HEK293 (cell line): Measurements from ENCODE around the gene OGFOD3.

ENCODE experiments used
- HOXA7 ChIP-seq: sonication (generic); formaldehyde crosslinking; IDR thresholded peaks from 2 replicates; pipeline ENCODE4 v1.8.1; 2022; ENCODE audit warnings: missing genetic modification reagents, borderline replicate concordance
- HOXD13 ChIP-seq: sonication (generic); formaldehyde crosslinking; IDR thresholded peaks from 2 replicates; pipeline ENCODE4 v1.8.0; 2022; ENCODE audit warnings: missing genetic modification reagents, borderline replicate concordance
- KLF8 ChIP-seq: fragments of 450-650 bp; formaldehyde crosslinking; IDR thresholded peaks from 2 replicates; pipeline ENCODE4 v1.5.1; 2016; ENCODE audit warnings: missing biosample characterization, missing genetic modification characterization
- MEIS1 ChIP-seq: sonication (generic); formaldehyde crosslinking; IDR thresholded peaks from 2 replicates; pipeline ENCODE4 v1.8.1; 2022; ENCODE audit warnings: missing genetic modification reagents, mild to moderate bottlenecking, borderline replicate concordance
- MZF1 ChIP-seq: fragments of 450-650 bp; formaldehyde crosslinking; IDR thresholded peaks from 2 replicates; pipeline ENCODE4 v1.5.1; 2017; ENCODE audit warnings: missing biosample characterization, missing genetic modification characterization, borderline replicate concordance
- PATZ1 ChIP-seq: fragments of 450-650 bp; formaldehyde crosslinking; IDR thresholded peaks from 2 replicates; pipeline ENCODE4 v1.5.1; 2016; ENCODE audit warnings: missing biosample characterization, missing genetic modification characterization
- RBAK ChIP-seq: fragments of 450-650 bp; formaldehyde crosslinking; IDR thresholded peaks from 2 replicates; pipeline ENCODE4 v1.5.1; 2016; ENCODE audit warnings: missing biosample characterization, missing genetic modification characterization
- SETDB1 ChIP-seq: IDR thresholded peaks from one replicate; pipeline ENCODE4 v1.6.1; 2017; ENCODE audit warnings: mild to moderate bottlenecking, low read length, moderate library complexity, mixed read lengths; ENCODE audit not compliant: insufficient read length
- SP2 ChIP-seq: fragments of 450-650 bp; formaldehyde crosslinking; IDR thresholded peaks from 2 replicates; pipeline ENCODE4 v1.5.1; 2016; ENCODE audit warnings: missing biosample characterization, missing genetic modification characterization
- ZBTB1 ChIP-seq: fragments of 450-650 bp; formaldehyde crosslinking; IDR thresholded peaks from 2 replicates; pipeline ENCODE4 v1.5.1; 2016; ENCODE audit warnings: missing biosample characterization, missing genetic modification characterization
- ZBTB10 ChIP-seq: fragments of 450-650 bp; formaldehyde crosslinking; IDR thresholded peaks from 2 replicates; pipeline ENCODE4 v1.5.1; 2016; ENCODE audit warnings: missing biosample characterization, missing genetic modification characterization
- ZBTB26 ChIP-seq: fragments of 450-650 bp; formaldehyde crosslinking; optimal IDR thresholded peaks from 2 replicates; pipeline ENCODE3; 2016; ENCODE audit warnings: missing biosample characterization, mild to moderate bottlenecking, missing genetic modification characterization
- ZBTB8A ChIP-seq: fragments of 450-650 bp; formaldehyde crosslinking; IDR thresholded peaks from 2 replicates; pipeline ENCODE4 v1.5.1; 2016; ENCODE audit warnings: missing biosample characterization, missing genetic modification characterization
- ZFHX2 ChIP-seq: fragments of 450-650 bp; formaldehyde crosslinking; conservative IDR thresholded peaks from 2 replicates; pipeline ENCODE4 v1.5.1; 2016; ENCODE audit warnings: missing biosample characterization, missing genetic modification characterization
- ZIC2 ChIP-seq: fragments of 450-650 bp; formaldehyde crosslinking; IDR thresholded peaks from 2 replicates; pipeline ENCODE4 v1.5.1; 2016; ENCODE audit warnings: missing biosample characterization, missing genetic modification characterization
- ZNF10 ChIP-seq: fragments of 450-650 bp; formaldehyde crosslinking; IDR thresholded peaks from 2 replicates; pipeline ENCODE4 v1.5.1; 2017; ENCODE audit warnings: missing biosample characterization, missing genetic modification characterization
- ZNF133 ChIP-seq: fragments of 450-650 bp; formaldehyde crosslinking; IDR thresholded peaks from 2 replicates; pipeline ENCODE4 v1.5.1; 2016; ENCODE audit warnings: missing biosample characterization, missing genetic modification characterization
- ZNF169 ChIP-seq: fragments of 450-650 bp; formaldehyde crosslinking; IDR thresholded peaks from 2 replicates; pipeline ENCODE4 v1.5.1; 2016; ENCODE audit warnings: missing biosample characterization, missing genetic modification characterization
- ZNF19 ChIP-seq: fragments of 450-650 bp; formaldehyde crosslinking; IDR thresholded peaks from 2 replicates; pipeline ENCODE4; 2016; ENCODE audit warnings: missing biosample characterization, missing genetic modification characterization, low read depth
- ZNF2 ChIP-seq: fragments of 450-650 bp; formaldehyde crosslinking; IDR thresholded peaks from 2 replicates; pipeline ENCODE4 v1.5.1; 2016; ENCODE audit warnings: missing biosample characterization, missing genetic modification characterization
- ZNF221 ChIP-seq: fragments of 450-650 bp; formaldehyde crosslinking; IDR thresholded peaks from 2 replicates; pipeline ENCODE4 v1.5.1; 2017; ENCODE audit warnings: missing biosample characterization, missing genetic modification characterization, borderline replicate concordance
- ZNF248 ChIP-seq: fragments of 450-650 bp; formaldehyde crosslinking; IDR thresholded peaks from 2 replicates; pipeline ENCODE4 v1.5.1; 2017; ENCODE audit warnings: missing biosample characterization, missing genetic modification characterization
- ZNF266 ChIP-seq: fragments of 450-650 bp; formaldehyde crosslinking; IDR thresholded peaks from 2 replicates; pipeline ENCODE4 v1.5.1; 2016; ENCODE audit warnings: missing biosample characterization, missing genetic modification characterization, low read depth
- ZNF324 ChIP-seq: fragments of 450-650 bp; formaldehyde crosslinking; IDR thresholded peaks from 2 replicates; pipeline ENCODE4 v1.5.1; 2016; ENCODE audit warnings: missing biosample characterization, missing genetic modification characterization
- ZNF394 ChIP-seq: fragments of 450-650 bp; formaldehyde crosslinking; IDR thresholded peaks from 2 replicates; pipeline ENCODE4 v1.5.1; 2016; ENCODE audit warnings: missing biosample characterization, missing genetic modification characterization, mild to moderate bottlenecking, moderate library complexity, borderline replicate concordance
- ZNF433 ChIP-seq: fragments of 450-650 bp; formaldehyde crosslinking; IDR thresholded peaks from 2 replicates; pipeline ENCODE4 v1.5.1; 2016; ENCODE audit warnings: missing biosample characterization, missing genetic modification characterization, low read depth
- ZNF514 ChIP-seq: fragments of 450-650 bp; formaldehyde crosslinking; IDR thresholded peaks from 2 replicates; pipeline ENCODE4 v1.5.1; 2016; ENCODE audit warnings: missing biosample characterization, missing genetic modification characterization
- ZNF654 ChIP-seq: fragments of 450-650 bp; formaldehyde crosslinking; IDR thresholded peaks from 2 replicates; pipeline ENCODE4 v1.5.1; 2016; ENCODE audit warnings: low read depth, missing biosample characterization, missing genetic modification characterization
- ZNF670 ChIP-seq: fragments of 450-650 bp; formaldehyde crosslinking; IDR thresholded peaks from 2 replicates; pipeline ENCODE4 v1.5.1; 2016; ENCODE audit warnings: missing biosample characterization, missing genetic modification characterization, low read depth
- ZNF701 ChIP-seq: fragments of 450-650 bp; formaldehyde crosslinking; IDR thresholded peaks from 2 replicates; pipeline ENCODE4 v1.5.1; 2016; ENCODE audit warnings: missing biosample characterization, missing genetic modification characterization
- ZNF707 ChIP-seq: fragments of 450-650 bp; formaldehyde crosslinking; IDR thresholded peaks from 2 replicates; pipeline ENCODE4 v1.5.1; 2016; ENCODE audit warnings: missing biosample characterization, missing genetic modification characterization
- ZNF76 ChIP-seq: fragments of 450-650 bp; formaldehyde crosslinking; IDR thresholded peaks from 2 replicates; pipeline ENCODE4; 2016; ENCODE audit warnings: low read depth, missing biosample characterization, missing genetic modification characterization, borderline replicate concordance
- ZNF776 ChIP-seq: fragments of 450-650 bp; formaldehyde crosslinking; IDR thresholded peaks from 2 replicates; pipeline ENCODE4 v1.5.0; 2017; ENCODE audit warnings: missing biosample characterization, missing genetic modification characterization, borderline replicate concordance
- ZNF830 ChIP-seq: fragments of 450-650 bp; IDR thresholded peaks from 2 replicates; pipeline ENCODE4 v1.5.0; 2018; ENCODE audit warnings: missing biosample characterization, missing genetic modification characterization, low read depth, mild to moderate bottlenecking, moderate library complexity
- TF ChIP-seq, protein P1 (sequence below): fragments of 450-650 bp; formaldehyde crosslinking; IDR thresholded peaks from 2 replicates; pipeline ENCODE4 v1.5.1; 2016; ENCODE audit warnings: missing biosample characterization, missing genetic modification characterization

The OGFOD3 gene

GRCh38 chr17:82351713-82352488 lies 66.5 kb downstream of the OGFOD3 start (continued):
- TF ChIP-seq PATZ1 (tag by site-specific recombination), result peak; percentile 58; the same call in 1 of the 2 replicates
- TF ChIP-seq ZNF776 (tag by site-specific recombination), result no peak
- peak; percentile 91 for TF ChIP-seq ZNF654 (tag by site-specific recombination)
- peak; percentile 16 for TF ChIP-seq ZBTB26 (tag by site-specific recombination)
- no peak for TF ChIP-seq ZNF133 (tag by site-specific recombination)
- no peak for TF ChIP-seq RBAK (tag by site-specific recombination)
- peak; percentile 73 for TF ChIP-seq ZIC2 (tag by site-specific recombination)
- no peak for TF ChIP-seq KLF8 (tag by site-specific recombination)
- TF ChIP-seq ZNF19, result no peak
- TF ChIP-seq ZNF701 (tag by site-specific recombination), result no peak
- TF ChIP-seq MZF1 (tag by site-specific recombination), result no peak
- TF ChIP-seq ZBTB10 (tag by site-specific recombination), result no peak
- no peak for TF ChIP-seq ZBTB1
- no peak for TF ChIP-seq ZNF10 (tag by site-specific recombination)
- TF ChIP-seq ZNF433 (tag by site-specific recombination), result no peak
- TF ChIP-seq ZNF830 (tag by site-specific recombination), result no peak
- no peak for TF ChIP-seq ZNF76 (tag by site-specific recombination)
- no peak for TF ChIP-seq ZNF514 (tag by site-specific recombination)
- 0 out of 2 replicates have a peak, but pooled peaks have one; percentile 26 for TF ChIP-seq ZNF394 (tag by site-specific recombination)
- TF ChIP-seq ZNF248 (tag by site-specific recombination), result no peak
- TF ChIP-seq, protein P1, sequence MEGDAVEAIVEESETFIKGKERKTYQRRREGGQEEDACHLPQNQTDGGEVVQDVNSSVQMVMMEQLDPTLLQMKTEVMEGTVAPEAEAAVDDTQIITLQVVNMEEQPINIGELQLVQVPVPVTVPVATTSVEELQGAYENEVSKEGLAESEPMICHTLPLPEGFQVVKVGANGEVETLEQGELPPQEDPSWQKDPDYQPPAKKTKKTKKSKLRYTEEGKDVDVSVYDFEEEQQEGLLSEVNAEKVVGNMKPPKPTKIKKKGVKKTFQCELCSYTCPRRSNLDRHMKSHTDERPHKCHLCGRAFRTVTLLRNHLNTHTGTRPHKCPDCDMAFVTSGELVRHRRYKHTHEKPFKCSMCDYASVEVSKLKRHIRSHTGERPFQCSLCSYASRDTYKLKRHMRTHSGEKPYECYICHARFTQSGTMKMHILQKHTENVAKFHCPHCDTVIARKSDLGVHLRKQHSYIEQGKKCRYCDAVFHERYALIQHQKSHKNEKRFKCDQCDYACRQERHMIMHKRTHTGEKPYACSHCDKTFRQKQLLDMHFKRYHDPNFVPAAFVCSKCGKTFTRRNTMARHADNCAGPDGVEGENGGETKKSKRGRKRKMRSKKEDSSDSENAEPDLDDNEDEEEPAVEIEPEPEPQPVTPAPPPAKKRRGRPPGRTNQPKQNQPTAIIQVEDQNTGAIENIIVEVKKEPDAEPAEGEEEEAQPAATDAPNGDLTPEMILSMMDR (tag by site-specific recombination), result peak; percentile 82
- no peak for TF ChIP-seq HOXA7 (CRISPR knock-in tag)
- TF ChIP-seq HOXD13 (CRISPR knock-in tag), result no peak
- no peak for TF ChIP-seq ZNF266 (tag by site-specific recombination)
- no peak for TF ChIP-seq ZNF169 (tag by site-specific recombination)
- no peak for TF ChIP-seq ZNF670 (tag by site-specific recombination)
- 0 out of 2 replicates have a peak, but pooled peaks have one; percentile 53 for TF ChIP-seq ZNF324 (tag by site-specific recombination)
- no peak for TF ChIP-seq MEIS1 (CRISPR knock-in tag)
- TF ChIP-seq ZBTB8A (tag by site-specific recombination), result peak; percentile 76
- no peak for TF ChIP-seq ZNF707 (tag by site-specific recombination)
- no peak for TF ChIP-seq SETDB1
- no peak for TF ChIP-seq SP2
- TF ChIP-seq ZNF2, result peak; percentile 89
- peak; percentile 50 for TF ChIP-seq ZFHX2 (tag by site-specific recombination)
- TF ChIP-seq ZNF221 (tag by site-specific recombination), result no peak
